Measurements from ENCODE around the gene PLD1. TPM values are rescaled to one million over a fixed set of nuclear protein-coding genes. Genes with fewer than 3 reads are reported as not detected.

The PLD1 gene
- total and polyA plus RNA-seq, 2 donors, result 5.0 to 6.4 TPM

DNA sequence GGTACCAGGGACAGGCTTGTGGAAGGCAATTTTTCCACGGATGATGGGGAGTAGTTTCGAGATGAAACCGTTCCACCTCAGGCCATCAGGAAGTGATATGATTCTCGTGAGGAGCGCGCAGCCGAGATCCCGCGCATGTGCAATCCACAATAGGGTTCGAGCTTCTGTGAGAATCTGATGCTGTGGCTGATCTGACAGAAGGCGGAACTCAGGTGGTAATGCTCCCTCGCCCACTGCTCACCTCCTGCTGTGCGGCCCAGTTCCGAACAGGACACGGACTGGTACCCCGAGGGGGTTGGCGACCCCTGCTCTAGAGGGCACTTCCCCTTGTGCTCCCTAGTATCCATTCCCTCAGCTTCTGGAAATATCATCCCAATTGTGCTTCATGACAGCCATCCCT lies 99.9 kb downstream of the PLD1 start:
- WGBS, result 92% methylated on average over 17 of the region's 17 CpGs
- Histone ChIP-seq H3K27me3 (ENCODE audit: control insufficient read depth in 2 of 2, insufficient read depth in 1 of 2, low read length in 1 of 2) (no peaks in the 10 kb centered on the region), H3K4me3 (ENCODE audit: low read length in 2 of 2) (no peak overlapping the region), H3K27ac (ENCODE audit: low read depth in 1 of 2, low read length in 1 of 2) (no peak overlapping the region), H3K4me1 (ENCODE audit: control insufficient read depth in 2 of 2, insufficient read depth in 2 of 2, low read length in 2 of 2) (no peaks in the 10 kb centered on the region), H3K9me3 (ENCODE audit: control insufficient read depth in 2 of 2, insufficient read depth in 1 of 2, low read length in 1 of 2) (no peaks in the 10 kb centered on the region), H3K36me3 (ENCODE audit: control insufficient read depth in 2 of 2, insufficient read depth in 2 of 2, low read length in 1 of 2) (no peaks in the 10 kb centered on the region)
- no peak for DNase-seq (ENCODE audit: low read depth in 6 of 9, low spot score in 9 of 9)

DNA sequence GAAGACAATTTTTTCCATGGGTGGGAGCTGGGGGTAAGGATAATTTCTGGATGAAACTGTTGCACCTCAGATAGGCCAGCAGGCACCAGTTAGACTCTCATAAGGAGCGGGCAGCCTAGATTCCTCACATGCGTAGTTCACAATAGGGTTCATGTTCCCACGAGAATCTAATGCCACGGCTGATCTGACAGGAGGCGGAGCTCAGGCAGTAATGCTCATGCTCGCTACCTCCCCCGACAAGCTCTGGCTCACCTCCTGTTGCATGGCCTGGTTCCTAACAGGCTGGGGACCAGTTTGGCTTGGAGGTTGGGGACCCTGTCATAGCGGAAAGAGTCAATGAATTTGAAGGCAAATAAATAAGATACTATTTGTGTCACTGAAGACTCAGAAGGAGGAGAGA lies 105.5 kb downstream of the PLD1 start:
- DNase-seq (ENCODE audit: low read depth in 6 of 9, low spot score in 9 of 9), result no peak
- Histone ChIP-seq H3K4me3 (ENCODE audit: low read length in 2 of 2) (no peak overlapping the region), H3K36me3 (ENCODE audit: control insufficient read depth in 2 of 2, insufficient read depth in 2 of 2, low read length in 1 of 2) (no peaks in the 10 kb centered on the region), H3K27me3 (ENCODE audit: control insufficient read depth in 2 of 2, insufficient read depth in 1 of 2, low read length in 1 of 2) (no peaks in the 10 kb centered on the region), H3K9me3 (ENCODE audit: control insufficient read depth in 2 of 2, insufficient read depth in 1 of 2, low read length in 1 of 2) (no peaks in the 10 kb centered on the region), H3K27ac (ENCODE audit: low read depth in 1 of 2, low read length in 1 of 2) (no peak overlapping the region), H3K4me1 (ENCODE audit: control insufficient read depth in 2 of 2, insufficient read depth in 2 of 2, low read length in 2 of 2) (no peaks in the 10 kb centered on the region)
- 98% methylated on average over 8 of the region's 8 CpGs for WGBS

DNA sequence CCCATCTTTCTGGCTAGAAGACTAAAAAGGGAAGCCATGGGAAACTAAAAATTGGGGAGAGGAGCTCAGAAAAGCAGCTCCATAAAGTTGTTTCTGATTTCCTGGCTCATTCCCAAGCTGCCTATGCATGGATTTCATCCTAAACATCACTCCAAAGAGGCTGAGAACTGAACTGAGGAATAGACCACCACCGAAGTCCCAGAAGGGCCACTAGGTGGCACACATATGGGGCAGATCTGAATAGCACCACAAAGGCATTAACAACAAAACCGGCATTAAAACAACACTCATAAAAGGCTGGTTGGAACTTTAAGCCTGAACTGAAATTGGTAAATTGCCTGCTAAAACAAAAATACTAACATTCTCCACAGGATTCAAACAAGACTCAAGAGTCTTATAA lies 106.3 kb downstream of the PLD1 start:
- no peak overlapping the region for H3K4me3 ChIP-seq (ENCODE audit: low read length in 2 of 2)
- peak in 5 of 9 donors; percentile 1 to 33 (median 7) for DNase-seq (ENCODE audit: low read depth in 6 of 9, low spot score in 9 of 9)
- no peaks in the 10 kb centered on the region for H3K4me1 ChIP-seq (ENCODE audit: control insufficient read depth in 2 of 2, insufficient read depth in 2 of 2, low read length in 2 of 2)
- H3K36me3 ChIP-seq (ENCODE audit: control insufficient read depth in 2 of 2, insufficient read depth in 2 of 2, low read length in 1 of 2), result no peaks in the 10 kb centered on the region
- H3K27me3 ChIP-seq (ENCODE audit: control insufficient read depth in 2 of 2, insufficient read depth in 1 of 2, low read length in 1 of 2), result no peaks in the 10 kb centered on the region
- no peaks in the 10 kb centered on the region for H3K9me3 ChIP-seq (ENCODE audit: control insufficient read depth in 2 of 2, insufficient read depth in 1 of 2, low read length in 1 of 2)
- H3K27ac ChIP-seq (ENCODE audit: low read depth in 1 of 2, low read length in 1 of 2), result no peak overlapping the region
- 73% methylated on average over 2 of the region's 2 CpGs for WGBS

DNA sequence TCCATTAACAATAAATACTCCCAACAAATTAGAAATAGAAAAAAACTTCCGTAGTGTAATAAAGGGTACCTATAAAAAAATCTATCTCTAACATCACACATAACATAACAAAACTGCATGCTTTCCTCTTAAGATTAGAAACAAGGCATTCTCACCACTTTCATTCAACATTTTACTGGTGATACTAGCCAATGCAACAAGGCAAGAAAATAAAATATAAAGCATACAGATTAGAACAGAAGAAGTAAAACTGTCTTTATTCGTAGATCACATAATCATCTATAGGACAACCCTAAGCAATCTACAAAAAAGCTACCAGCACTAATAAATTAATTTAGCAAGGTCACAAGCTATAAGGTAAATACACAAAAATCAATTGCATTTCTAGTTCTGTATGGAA lies 107.1 kb downstream of the PLD1 start:
- DNase-seq (ENCODE audit: low read depth in 6 of 9, low spot score in 9 of 9), result no peak
- Histone ChIP-seq H3K36me3 (ENCODE audit: control insufficient read depth in 2 of 2, insufficient read depth in 2 of 2, low read length in 1 of 2) (no peaks in the 10 kb centered on the region), H3K9me3 (ENCODE audit: control insufficient read depth in 2 of 2, insufficient read depth in 1 of 2, low read length in 1 of 2) (no peaks in the 10 kb centered on the region), H3K4me1 (ENCODE audit: control insufficient read depth in 2 of 2, insufficient read depth in 2 of 2, low read length in 2 of 2) (no peaks in the 10 kb centered on the region), H3K27ac (ENCODE audit: low read depth in 1 of 2, low read length in 1 of 2) (no peak overlapping the region), H3K4me3 (ENCODE audit: low read length in 2 of 2) (no peak overlapping the region), H3K27me3 (ENCODE audit: control insufficient read depth in 2 of 2, insufficient read depth in 1 of 2, low read length in 1 of 2) (no peaks in the 10 kb centered on the region)
- WGBS, result 98% methylated on average over 2 of the region's 2 CpGs

DNA sequence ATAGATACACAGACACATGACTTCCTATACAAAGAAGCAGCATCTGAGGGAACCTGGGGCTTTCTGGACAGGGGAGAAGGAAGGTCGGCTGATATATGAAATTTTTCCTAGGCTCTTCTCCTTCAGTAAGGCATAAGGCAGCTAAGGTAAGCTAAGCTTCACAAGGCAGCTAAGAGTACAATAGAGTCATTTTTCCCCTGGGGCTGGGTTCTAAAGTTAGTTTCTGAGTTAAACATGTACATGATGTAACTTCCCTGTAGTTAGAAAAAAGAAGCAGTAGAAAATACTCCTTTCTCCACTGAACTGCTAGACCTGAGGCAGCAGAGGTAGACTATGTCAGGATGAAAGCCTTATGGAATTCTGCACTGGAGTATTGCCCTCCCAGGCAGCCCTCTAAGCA lies 109.6 kb downstream of the PLD1 start:
- Histone ChIP-seq H3K27me3 (ENCODE audit: control insufficient read depth in 2 of 2, insufficient read depth in 1 of 2, low read length in 1 of 2) (no peaks in the 10 kb centered on the region), H3K27ac (ENCODE audit: low read depth in 1 of 2, low read length in 1 of 2) (no peak overlapping the region), H3K4me1 (ENCODE audit: control insufficient read depth in 2 of 2, insufficient read depth in 2 of 2, low read length in 2 of 2) (no peaks in the 10 kb centered on the region), H3K9me3 (ENCODE audit: control insufficient read depth in 2 of 2, insufficient read depth in 1 of 2, low read length in 1 of 2) (no peaks in the 10 kb centered on the region), H3K36me3 (ENCODE audit: control insufficient read depth in 2 of 2, insufficient read depth in 2 of 2, low read length in 1 of 2) (no peaks in the 10 kb centered on the region), H3K4me3 (ENCODE audit: low read length in 2 of 2) (no peak overlapping the region)
- 90% methylated on average over 1 of the region's 1 CpG for WGBS
- DNase-seq (ENCODE audit: low read depth in 6 of 9, low spot score in 9 of 9), result no peak

DNA sequence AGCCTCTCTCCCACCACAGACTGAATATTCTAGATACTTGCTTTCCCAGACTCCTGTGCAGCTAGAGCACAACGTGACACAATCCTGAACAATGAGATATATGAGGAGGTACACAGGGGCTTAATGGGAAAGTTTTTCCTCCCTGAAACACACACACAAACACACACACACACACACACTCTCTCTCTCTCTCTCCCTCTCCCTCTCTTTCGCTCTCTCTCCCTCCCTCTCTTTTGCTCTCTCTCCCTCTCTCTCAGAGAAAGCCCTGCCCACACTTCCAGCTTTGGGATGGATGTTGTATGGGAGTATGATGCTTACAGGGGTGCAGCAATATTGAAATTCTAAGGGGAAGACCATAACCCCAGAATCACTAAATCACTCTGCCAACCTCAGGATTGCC lies 110.1 kb downstream of the PLD1 start:
- Histone ChIP-seq H3K4me1 (ENCODE audit: control insufficient read depth in 2 of 2, insufficient read depth in 2 of 2, low read length in 2 of 2) (no peaks in the 10 kb centered on the region), H3K36me3 (ENCODE audit: control insufficient read depth in 2 of 2, insufficient read depth in 2 of 2, low read length in 1 of 2) (no peaks in the 10 kb centered on the region), H3K27ac (ENCODE audit: low read depth in 1 of 2, low read length in 1 of 2) (no peak overlapping the region), H3K27me3 (ENCODE audit: control insufficient read depth in 2 of 2, insufficient read depth in 1 of 2, low read length in 1 of 2) (no peaks in the 10 kb centered on the region), H3K4me3 (ENCODE audit: low read length in 2 of 2) (no peak overlapping the region), H3K9me3 (ENCODE audit: control insufficient read depth in 2 of 2, insufficient read depth in 1 of 2, low read length in 1 of 2) (no peaks in the 10 kb centered on the region)
- WGBS, result 82% methylated on average over 2 of the region's 2 CpGs
- no peak for DNase-seq (ENCODE audit: low read depth in 6 of 9, low spot score in 9 of 9)

DNA sequence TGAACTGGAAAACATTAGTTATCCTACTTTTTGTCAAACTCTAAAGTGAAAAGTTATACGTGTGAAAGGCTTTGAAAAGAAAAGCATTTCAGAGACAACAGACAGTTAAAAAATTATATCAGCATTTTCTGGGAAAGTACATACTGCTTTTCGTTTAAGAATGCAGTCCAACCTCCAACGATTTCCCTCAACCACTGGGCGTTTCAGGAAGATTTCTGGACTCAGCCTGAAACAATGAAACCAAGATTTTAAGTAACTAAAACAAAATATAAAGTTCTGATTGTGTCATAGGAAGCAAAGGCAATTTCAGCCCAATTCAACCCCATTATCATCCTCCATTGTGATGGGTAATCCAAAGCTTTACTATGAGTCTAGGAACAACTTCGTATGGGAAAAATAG lies 110.7 kb downstream of the PLD1 start:
- Histone ChIP-seq H3K36me3 (ENCODE audit: control insufficient read depth in 2 of 2, insufficient read depth in 2 of 2, low read length in 1 of 2) (no peaks in the 10 kb centered on the region), H3K27me3 (ENCODE audit: control insufficient read depth in 2 of 2, insufficient read depth in 1 of 2, low read length in 1 of 2) (no peaks in the 10 kb centered on the region), H3K27ac (ENCODE audit: low read depth in 1 of 2, low read length in 1 of 2) (no peak overlapping the region), H3K4me3 (ENCODE audit: low read length in 2 of 2) (no peak overlapping the region), H3K4me1 (ENCODE audit: control insufficient read depth in 2 of 2, insufficient read depth in 2 of 2, low read length in 2 of 2) (no peaks in the 10 kb centered on the region), H3K9me3 (ENCODE audit: control insufficient read depth in 2 of 2, insufficient read depth in 1 of 2, low read length in 1 of 2) (no peaks in the 10 kb centered on the region)
- WGBS, result 93% methylated on average over 5 of the region's 5 CpGs
- DNase-seq (ENCODE audit: low read depth in 6 of 9, low spot score in 9 of 9), result no peak

DNA sequence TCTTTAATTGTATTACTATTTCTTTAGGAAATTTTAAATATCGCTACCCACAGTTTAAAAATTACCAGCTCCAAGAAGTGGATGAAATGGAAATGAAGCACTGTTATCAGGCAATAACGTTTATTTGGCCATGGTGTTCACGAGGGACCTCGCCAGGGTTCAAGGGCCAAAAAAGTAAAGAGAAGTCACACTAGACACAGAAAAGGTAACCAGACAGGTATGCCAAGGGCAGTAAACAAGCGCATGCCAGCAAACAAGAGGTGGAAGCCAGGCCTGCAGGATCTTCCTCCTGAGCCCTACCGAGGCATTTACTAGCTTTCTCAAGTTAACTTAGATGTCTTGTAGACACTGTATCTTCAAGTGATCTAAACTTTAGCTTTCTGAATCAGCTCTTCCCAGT lies 113.5 kb downstream of the PLD1 start:
- WGBS, result 91% methylated on average over 6 of the region's 6 CpGs
- Histone ChIP-seq H3K9me3 (ENCODE audit: control insufficient read depth in 2 of 2, insufficient read depth in 1 of 2, low read length in 1 of 2) (no peaks in the 10 kb centered on the region), H3K36me3 (ENCODE audit: control insufficient read depth in 2 of 2, insufficient read depth in 2 of 2, low read length in 1 of 2) (no peaks in the 10 kb centered on the region)

DNA sequence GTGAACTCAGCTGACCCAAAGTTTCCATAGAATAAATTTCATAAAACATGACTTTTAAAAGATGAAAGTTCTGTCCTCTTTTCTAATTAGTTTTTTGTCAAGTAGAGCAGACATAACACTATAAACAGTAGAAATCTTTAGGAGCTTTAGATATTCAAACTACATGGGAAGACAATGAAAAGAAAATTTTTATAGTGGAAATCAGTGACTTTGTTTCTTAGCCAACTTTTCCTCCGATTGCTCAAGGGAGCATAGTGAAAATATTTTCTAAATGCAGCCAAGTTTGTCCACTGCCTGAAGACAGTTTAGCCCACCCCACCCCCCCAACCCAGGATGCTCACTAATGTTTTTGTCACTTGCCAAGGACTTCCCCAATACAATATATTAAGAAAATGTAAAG lies 114.9 kb downstream of the PLD1 start:
- Histone ChIP-seq H3K27ac (ENCODE audit: low read depth in 1 of 2, low read length in 1 of 2) (no peak overlapping the region), H3K36me3 (ENCODE audit: control insufficient read depth in 2 of 2, insufficient read depth in 2 of 2, low read length in 1 of 2) (no peaks in the 10 kb centered on the region), H3K4me3 (ENCODE audit: low read length in 2 of 2) (no peak overlapping the region), H3K4me1 (ENCODE audit: control insufficient read depth in 2 of 2, insufficient read depth in 2 of 2, low read length in 2 of 2) (no peaks in the 10 kb centered on the region), H3K9me3 (ENCODE audit: control insufficient read depth in 2 of 2, insufficient read depth in 1 of 2, low read length in 1 of 2) (no peaks in the 10 kb centered on the region), H3K27me3 (ENCODE audit: control insufficient read depth in 2 of 2, insufficient read depth in 1 of 2, low read length in 1 of 2) (no peaks in the 10 kb centered on the region)
- WGBS, result 97% methylated on average over 1 of the region's 1 CpG
- no peak for DNase-seq (ENCODE audit: low read depth in 6 of 9, low spot score in 9 of 9)

More for the DNA sequence above, 113.5 kb downstream of the PLD1 start:
- no peak for DNase-seq (ENCODE audit: low read depth in 6 of 9, low spot score in 9 of 9)
- H3K27me3 ChIP-seq (ENCODE audit: control insufficient read depth in 2 of 2, insufficient read depth in 1 of 2, low read length in 1 of 2), result no peaks in the 10 kb centered on the region
- no peak overlapping the region for H3K4me3 ChIP-seq (ENCODE audit: low read length in 2 of 2)
- H3K27ac ChIP-seq (ENCODE audit: low read depth in 1 of 2, low read length in 1 of 2), result no peak overlapping the region
- H3K4me1 ChIP-seq (ENCODE audit: control insufficient read depth in 2 of 2, insufficient read depth in 2 of 2, low read length in 2 of 2), result no peaks in the 10 kb centered on the region

DNA sequence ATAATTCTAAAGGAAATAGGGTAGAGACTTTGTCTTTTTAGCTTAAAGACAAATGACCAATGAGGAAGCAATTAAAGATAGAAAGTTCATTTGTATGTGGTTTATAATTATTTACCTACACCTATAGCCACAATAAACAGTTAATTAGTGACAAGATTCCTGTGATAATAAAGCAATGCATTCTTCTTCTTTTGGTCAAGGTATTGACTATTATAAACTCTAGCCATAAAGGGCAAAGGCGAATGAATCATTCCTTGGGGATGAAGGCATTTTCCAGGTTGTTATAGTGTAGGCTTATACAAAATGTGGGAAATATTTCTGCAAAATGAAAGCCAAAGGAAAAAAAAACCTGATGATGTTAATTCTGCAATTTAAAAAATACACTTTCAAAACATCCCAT lies 115.4 kb downstream of the PLD1 start:
- no peaks in the 10 kb centered on the region for H3K36me3 ChIP-seq (ENCODE audit: control insufficient read depth in 2 of 2, insufficient read depth in 2 of 2, low read length in 1 of 2)
- no peaks in the 10 kb centered on the region for H3K9me3 ChIP-seq (ENCODE audit: control insufficient read depth in 2 of 2, insufficient read depth in 1 of 2, low read length in 1 of 2)
- H3K4me3 ChIP-seq (ENCODE audit: low read length in 2 of 2), result no peak overlapping the region
- DNase-seq (ENCODE audit: low read depth in 6 of 9, low spot score in 9 of 9), result no peak
- 97% methylated on average over 1 of the region's 1 CpG for WGBS
- no peaks in the 10 kb centered on the region for H3K27me3 ChIP-seq (ENCODE audit: control insufficient read depth in 2 of 2, insufficient read depth in 1 of 2, low read length in 1 of 2)
- H3K27ac ChIP-seq (ENCODE audit: low read depth in 1 of 2, low read length in 1 of 2), result no peak overlapping the region
- H3K4me1 ChIP-seq (ENCODE audit: control insufficient read depth in 2 of 2, insufficient read depth in 2 of 2, low read length in 2 of 2), result no peaks in the 10 kb centered on the region
